ENCODE measurements around the gene SPIRE2. TPM values are rescaled to one million over a fixed set of nuclear protein-coding genes. Genes with fewer than 3 reads are reported as not detected.

SPIRE2 gene
- total and polyA plus RNA-seq, 2 donors from 2014 or later: 2.9 to 6.5 TPM

DNA sequence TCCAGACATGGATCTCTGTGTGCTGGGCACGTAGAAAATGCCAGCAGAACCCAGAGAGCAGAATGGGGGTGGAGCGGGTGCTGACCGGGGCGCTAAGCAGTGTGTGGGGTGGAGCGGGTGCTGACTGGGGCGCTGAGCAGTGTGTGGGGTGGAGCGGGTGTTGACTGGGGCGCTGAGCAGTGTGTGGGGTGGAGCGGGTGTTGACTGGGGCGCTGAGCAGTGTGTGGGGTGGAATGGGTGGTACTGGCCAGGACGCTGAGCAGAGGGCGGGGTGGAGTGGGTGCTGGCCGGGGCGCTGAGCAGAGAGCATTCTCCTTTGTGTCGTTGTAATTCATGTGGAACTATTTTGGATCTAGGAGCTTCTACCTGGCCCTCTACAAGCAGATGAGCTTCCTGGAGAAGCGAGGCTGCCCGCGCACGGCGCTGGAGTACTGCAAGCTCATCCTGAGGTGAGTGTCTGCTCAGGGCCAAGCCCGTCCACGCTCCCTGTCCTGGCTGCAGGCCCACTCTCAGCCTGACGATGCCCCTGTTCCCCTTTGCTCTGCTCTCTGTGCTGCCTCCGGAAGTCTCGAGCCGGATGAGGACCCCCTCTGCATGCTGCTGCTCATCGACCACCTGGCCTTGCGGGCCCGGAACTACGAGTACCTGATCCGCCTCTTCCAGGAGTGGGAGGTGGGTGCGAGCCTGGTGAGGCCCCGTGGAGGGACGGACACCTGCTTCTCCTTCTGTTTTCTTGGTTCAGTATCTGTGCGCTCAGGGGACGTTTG, 70.1 kb downstream of the SPIRE2 start:
- DNase-seq: no peak
- TF ChIP-seq, protein P1, sequence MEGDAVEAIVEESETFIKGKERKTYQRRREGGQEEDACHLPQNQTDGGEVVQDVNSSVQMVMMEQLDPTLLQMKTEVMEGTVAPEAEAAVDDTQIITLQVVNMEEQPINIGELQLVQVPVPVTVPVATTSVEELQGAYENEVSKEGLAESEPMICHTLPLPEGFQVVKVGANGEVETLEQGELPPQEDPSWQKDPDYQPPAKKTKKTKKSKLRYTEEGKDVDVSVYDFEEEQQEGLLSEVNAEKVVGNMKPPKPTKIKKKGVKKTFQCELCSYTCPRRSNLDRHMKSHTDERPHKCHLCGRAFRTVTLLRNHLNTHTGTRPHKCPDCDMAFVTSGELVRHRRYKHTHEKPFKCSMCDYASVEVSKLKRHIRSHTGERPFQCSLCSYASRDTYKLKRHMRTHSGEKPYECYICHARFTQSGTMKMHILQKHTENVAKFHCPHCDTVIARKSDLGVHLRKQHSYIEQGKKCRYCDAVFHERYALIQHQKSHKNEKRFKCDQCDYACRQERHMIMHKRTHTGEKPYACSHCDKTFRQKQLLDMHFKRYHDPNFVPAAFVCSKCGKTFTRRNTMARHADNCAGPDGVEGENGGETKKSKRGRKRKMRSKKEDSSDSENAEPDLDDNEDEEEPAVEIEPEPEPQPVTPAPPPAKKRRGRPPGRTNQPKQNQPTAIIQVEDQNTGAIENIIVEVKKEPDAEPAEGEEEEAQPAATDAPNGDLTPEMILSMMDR (IDR thresholded peaks at IDR 0.05; ENCODE audit: borderline replicate concordance, extremely low read depth, insufficient read depth): no peak
- H3K9ac ChIP-seq (ENCODE audit: low read length in 3 of 3): no peak overlapping the region
- no peak for FAIRE-seq
- no peak overlapping the region for H3K27ac ChIP-seq (ENCODE audit: low read depth in 2 of 2, low read length in 2 of 2)
- intact Hi-C loops (cut with DNase I): no loop called here
- H3K36me3 ChIP-seq (ENCODE audit: control insufficient read depth in 2 of 3, insufficient read depth in 3 of 3, low read length in 3 of 3): peaks cover 7 to 40% (median 34%) of the 10 kb centered on the region in 3 donors
- no peaks in the 10 kb centered on the region for H3K9me3 ChIP-seq (ENCODE audit: control insufficient read depth in 2 of 3, insufficient read depth in 1 of 3, low read length in 3 of 3)
- no peaks in the 10 kb centered on the region for H3K27me3 ChIP-seq (ENCODE audit: control insufficient read depth, insufficient read depth, low read length)
- no peak overlapping the region for H3K4me3 ChIP-seq (ENCODE audit: low read length in 3 of 3)
- H3K4me1 ChIP-seq (ENCODE audit: control insufficient read depth in 2 of 3, insufficient read depth in 2 of 3, low read depth in 1 of 3, low read length in 3 of 3): no peaks in the 10 kb centered on the region

- H3K4me1 ChIP-seq (ENCODE audit: control insufficient read depth in 2 of 3, insufficient read depth in 2 of 3, low read depth in 1 of 3, low read length in 3 of 3): no peaks in the 10 kb centered on the region
- no peak overlapping the region for H3K27ac ChIP-seq (ENCODE audit: low read depth in 2 of 2, low read length in 2 of 2)
- FAIRE-seq (no peak), DNase-seq (no peak)
- intact Hi-C loops (cut with DNase I): no loop called here
- H3K9ac ChIP-seq (ENCODE audit: low read length in 3 of 3): no peak overlapping the region
- no peak overlapping the region for H3K4me3 ChIP-seq (ENCODE audit: low read length in 3 of 3)
- H3K9me3 ChIP-seq (ENCODE audit: control insufficient read depth in 2 of 3, insufficient read depth in 1 of 3, low read length in 3 of 3): no peaks in the 10 kb centered on the region
- H3K36me3 ChIP-seq (ENCODE audit: control insufficient read depth in 2 of 3, insufficient read depth in 3 of 3, low read length in 3 of 3): peaks cover 7 to 34% (median 31%) of the 10 kb centered on the region in 3 donors
- H3K27me3 ChIP-seq (ENCODE audit: control insufficient read depth, insufficient read depth, low read length): no peaks in the 10 kb centered on the region
- TF ChIP-seq, protein P1 (IDR thresholded peaks at IDR 0.05; ENCODE audit: borderline replicate concordance, extremely low read depth, insufficient read depth): no peak
These were observed 71.7 kb downstream of the SPIRE2 start for GRCh38 chr16:89899879-89900481.

DNA sequence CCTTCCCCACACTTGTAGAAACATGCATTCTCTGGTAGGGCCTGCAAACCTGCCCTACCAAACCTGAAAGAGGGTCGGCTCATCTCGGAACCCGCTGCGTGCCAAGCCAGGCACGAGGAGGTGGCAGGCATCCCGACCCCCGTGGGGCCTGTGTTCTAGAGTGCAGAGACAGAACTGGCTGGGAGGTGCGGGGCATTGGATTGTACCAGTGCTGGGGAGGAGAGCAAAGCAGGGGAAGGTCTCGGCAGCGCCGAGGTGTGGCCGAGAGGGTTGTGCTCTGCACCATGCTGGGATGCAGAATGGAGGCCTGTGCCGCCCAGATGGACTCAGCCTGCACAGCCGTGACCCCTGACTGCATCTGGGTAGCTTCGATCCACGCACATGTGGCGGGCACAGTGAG, 72.6 kb downstream of the SPIRE2 start:
- Histone ChIP-seq H3K27me3 (ENCODE audit: control insufficient read depth, insufficient read depth, low read length) (no peaks in the 10 kb centered on the region), H3K4me3 (ENCODE audit: low read length in 3 of 3) (no peak overlapping the region), H3K9ac (ENCODE audit: low read length in 3 of 3) (no peak overlapping the region), H3K27ac (ENCODE audit: low read depth in 2 of 2, low read length in 2 of 2) (no peak overlapping the region), H3K9me3 (ENCODE audit: control insufficient read depth in 2 of 3, insufficient read depth in 1 of 3, low read length in 3 of 3) (no peaks in the 10 kb centered on the region), H3K4me1 (ENCODE audit: control insufficient read depth in 2 of 3, insufficient read depth in 2 of 3, low read depth in 1 of 3, low read length in 3 of 3) (no peaks in the 10 kb centered on the region), H3K36me3 (ENCODE audit: control insufficient read depth in 2 of 3, insufficient read depth in 3 of 3, low read length in 3 of 3) (peaks cover 4 to 31% (median 25%) of the 10 kb centered on the region in 3 donors)
- TF ChIP-seq, protein P1 (IDR thresholded peaks at IDR 0.05; ENCODE audit: borderline replicate concordance, extremely low read depth, insufficient read depth): no peak
- intact Hi-C loops (cut with DNase I): no loop called here
- FAIRE-seq (no peak), DNase-seq (no peak)

Measured in kidney (tissue), 14 donors.